A549 (cell line): ENCODE data around the gene CAMK4.

Source experiments
- BCL3 ChIP-seq: fragments of >200 bp; sonication (Bioruptor Twin); formaldehyde crosslinking; IDR thresholded peaks from 3 replicates; pipeline ENCODE4 v1.6.1; 2016
- BHLHE40 ChIP-seq: IDR thresholded peaks from 2 replicates; pipeline ENCODE4 v1.6.1; 2012; ENCODE audit warnings: low read depth, low read length, inconsistent platforms
- CEBPB ChIP-seq, 2 experiments: fragments of >200 bp in 1 of 2; sonication (Bioruptor Twin) in 1 of 2; formaldehyde crosslinking in 1 of 2; IDR thresholded peaks; 2 replicates each; pipeline ENCODE4 v1.6.1; 2012 to 2016
- CTCF ChIP-seq: fragments of >200 bp; sonication (Bioruptor Twin); formaldehyde crosslinking; IDR thresholded peaks from 3 replicates; pipeline ENCODE4 v1.5.1; 2016
- EP300 ChIP-seq, 2 experiments: fragments of >200 bp; sonication (Bioruptor Twin); formaldehyde crosslinking; IDR thresholded peaks; 2 replicates in 1 of 2; 3 replicates in 1 of 2; pipeline ENCODE4 v1.6.1; 2016 to 2017
- KDM1A ChIP-seq: fragments of 200-600 bp; sonication (generic); IDR thresholded peaks from 2 replicates; pipeline ENCODE4 v1.6.1; 2016; ENCODE audit warnings: low read depth, mild to moderate bottlenecking
- MAZ ChIP-seq: fragments of 150-350 bp; IDR thresholded peaks from 2 replicates; pipeline ENCODE4 v1.6.1; 2014; ENCODE audit warnings: antibody characterized with exemption, low read depth, low read length, borderline replicate concordance
- POLR2A ChIP-seq: IDR thresholded peaks from 2 replicates; pipeline ENCODE4 v1.6.1; 2012; ENCODE audit warnings: mild to moderate bottlenecking, low read length
- RAD21 ChIP-seq, 2 experiments: fragments of >200 bp in 1 of 2; sonication (Bioruptor Twin) in 1 of 2; formaldehyde crosslinking in 1 of 2; IDR thresholded peaks in 1 of 2; conservative IDR thresholded peaks in 1 of 2; 2 replicates in 1 of 2; 3 replicates in 1 of 2; pipeline ENCODE4 v1.6.1; 2012 to 2018; ENCODE audit warnings: inconsistent platforms in 1 of 2
- RCOR1 ChIP-seq: fragments of 150-350 bp; IDR thresholded peaks from 2 replicates; pipeline ENCODE4 v1.6.1; 2014; ENCODE audit warnings: antibody characterized with exemption, low read length, low read depth
- RFX5 ChIP-seq: fragments of 450-650 bp; IDR thresholded peaks from 2 replicates; pipeline ENCODE4 v1.7.1; 2014; ENCODE audit warnings: antibody characterized with exemption, mild to moderate bottlenecking, moderate library complexity
- SREBF2 ChIP-seq: fragments of 450-650 bp; IDR thresholded peaks from 2 replicates; pipeline ENCODE4 v1.6.1; 2014; ENCODE audit warnings: mild to moderate bottlenecking, moderate library complexity
- TP53 ChIP-seq: fragments of 250-450 bp; sonication (Bioruptor Pico); IDR thresholded peaks from 2 replicates; pipeline ENCODE4 v1.5.0; 2021; ENCODE audit warnings: mild to moderate bottlenecking, moderate library complexity

- TF ChIP-seq CTCF (no peak), KDM1A (no peak), RAD21 (conservative IDR thresholded peaks at IDR 0.05 in 1 of 2, IDR thresholded peaks at IDR 0.05 in 1 of 2) (no peak), MAZ (no peak), BCL3 (no peak), EP300 (IDR thresholded peaks at IDR 0.05) (no peak), TP53 (CRISPR knock-in tag) (no peak), POLR2A (no peak), BHLHE40 (no peak), SREBF2 (no peak), CEBPB (IDR thresholded peaks at IDR 0.05) (no peak), RCOR1 (no peak), RFX5 (no peak)
Observed at GRCh38 chr5:111268300-111268699, 44.1 kb downstream of the CAMK4 start.
